ENCODE measurements around the gene ORM1. TPM values are rescaled to one million over a fixed set of nuclear protein-coding genes. Genes with fewer than 3 reads are reported as not detected.
"Not testable (repeated sequence)": the region's sequence is repeated elsewhere in the genome, so short reads cannot be mapped to it uniquely, and the experiment has no call there.

The ORM1 gene
- total and polyA plus RNA-seq, 7 experiments from 2014 or later: 0.29 TPM; not detected in 6

DNA sequence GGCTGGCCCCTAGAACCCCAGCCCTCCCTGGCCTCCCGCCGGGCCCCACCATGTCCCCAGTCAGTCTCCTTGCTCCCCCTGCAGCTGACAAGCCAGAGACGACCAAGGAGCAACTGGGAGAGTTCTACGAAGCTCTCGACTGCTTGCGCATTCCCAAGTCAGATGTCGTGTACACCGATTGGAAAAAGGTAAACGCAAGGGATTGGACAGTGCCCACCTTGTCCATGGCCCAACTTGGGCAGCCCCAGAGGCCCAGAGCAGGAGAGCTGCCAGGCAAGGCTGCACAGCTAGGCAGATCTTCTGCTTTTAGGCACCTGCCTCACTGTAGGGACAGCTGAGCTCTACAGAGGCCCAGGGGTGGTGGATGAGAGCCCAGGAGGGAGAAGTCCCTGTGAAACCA lies 2.1 kb downstream of the ORM1 start:
- H3K27ac ChIP-seq (ENCODE audit: low read depth, low read length); intact Hi-C loops (cut with micrococcal nuclease); H3K4me1 Mint-ChIP-seq; H3K4me3 ChIP-seq (ENCODE audit: low read length); H3K4me1 ChIP-seq (ENCODE audit: control insufficient read depth in 2 of 2, insufficient read depth in 2 of 2, low read length in 2 of 2); H3K36me3 Mint-ChIP-seq; DNase-seq; H3K27ac Mint-ChIP-seq; H3K27me3 Mint-ChIP-seq; H3K9me3 ChIP-seq (ENCODE audit: control insufficient read depth in 2 of 3, low read length in 3 of 3); H3K9me3 Mint-ChIP-seq; H3K4me3 Mint-ChIP-seq; POLR2A ChIA-PET; H3K36me3 ChIP-seq (ENCODE audit: control insufficient read depth in 2 of 3, insufficient read depth in 3 of 3, low read length in 3 of 3); H3K27me3 ChIP-seq (ENCODE audit: control insufficient read depth in 2 of 2, insufficient read depth in 2 of 2, low read length in 2 of 2): not testable (repeated sequence)
- ATAC-seq: peak; percentile 17
- CTCF ChIA-PET: interaction anchor here (1.7 kb wide), 1 partner anchor 329 kb away, joined by 3 read pairs; no protein-coding TSS in a partner anchor

- CTCF ChIA-PET: interaction anchor here (1.7 kb wide), 1 partner anchor 328 kb away, joined by 3 read pairs; no protein-coding TSS in a partner anchor
- H3K4me1 Mint-ChIP-seq; H3K9me3 ChIP-seq (ENCODE audit: control insufficient read depth in 2 of 3, low read length in 3 of 3); H3K27ac ChIP-seq (ENCODE audit: low read depth, low read length); H3K9me3 Mint-ChIP-seq; H3K27ac Mint-ChIP-seq; H3K36me3 Mint-ChIP-seq; intact Hi-C loops (cut with micrococcal nuclease); POLR2A ChIA-PET; H3K36me3 ChIP-seq (ENCODE audit: control insufficient read depth in 2 of 3, insufficient read depth in 3 of 3, low read length in 3 of 3); ATAC-seq; H3K4me3 ChIP-seq (ENCODE audit: low read length); H3K27me3 Mint-ChIP-seq; H3K27me3 ChIP-seq (ENCODE audit: control insufficient read depth in 2 of 2, insufficient read depth in 2 of 2, low read length in 2 of 2); H3K4me3 Mint-ChIP-seq; DNase-seq; H3K4me1 ChIP-seq (ENCODE audit: control insufficient read depth in 2 of 2, insufficient read depth in 2 of 2, low read length in 2 of 2): not testable (repeated sequence)
Observed at GRCh38 chr9:114325684-114326254, 2.9 kb downstream of the ORM1 start.

DNA sequence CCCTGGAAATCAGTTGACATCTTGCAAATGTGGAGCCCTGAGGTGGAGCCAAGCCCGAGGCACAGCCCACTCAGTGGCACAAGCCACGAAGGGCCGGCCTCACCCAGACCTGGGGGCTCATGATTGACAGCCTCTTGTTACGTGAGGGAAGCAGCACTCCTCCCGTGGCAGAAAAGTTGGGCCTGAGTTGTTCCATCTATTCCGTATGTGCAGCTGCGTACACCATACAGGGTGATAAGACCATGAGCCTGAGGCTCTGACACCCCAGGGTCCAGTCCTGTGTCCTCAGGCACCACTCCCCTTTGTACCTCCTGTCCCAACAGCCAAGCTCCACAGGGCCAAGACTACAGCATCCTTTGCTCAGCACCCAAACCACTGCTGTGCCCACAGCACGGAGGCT lies 4.9 kb downstream of the ORM1 start:
- Histone ChIP-seq H3K27me3 (ENCODE audit: control insufficient read depth in 2 of 2, insufficient read depth in 2 of 2, low read length in 2 of 2) (no peaks in the 10 kb centered on the region), H3K27ac (ENCODE audit: low read depth, low read length) (no peak overlapping the region), H3K9me3 (ENCODE audit: control insufficient read depth in 2 of 3, low read length in 3 of 3) (no peaks in the 10 kb centered on the region), H3K4me3 (ENCODE audit: low read length) (no peak overlapping the region), H3K4me1 (ENCODE audit: control insufficient read depth in 2 of 2, insufficient read depth in 2 of 2, low read length in 2 of 2) (peaks cover 0 to 4% of the 10 kb centered on the region in 2 donors), H3K36me3 (ENCODE audit: control insufficient read depth in 2 of 3, insufficient read depth in 3 of 3, low read length in 3 of 3) (no peaks in the 10 kb centered on the region)
- POLR2A ChIA-PET: no interaction called here
- peaks cover 0 to 22% (median 9%) of the 10 kb centered on the region in 7 donors for H3K4me1 Mint-ChIP-seq
- no peak for DNase-seq
- H3K27me3 Mint-ChIP-seq: no peaks in the 10 kb centered on the region
- H3K4me3 Mint-ChIP-seq: no peak overlapping the region
- CTCF ChIA-PET: no interaction called here
- intact Hi-C loops (cut with micrococcal nuclease): loop anchor here in 1 of 2 donors (1.0 kb wide), 1 partner anchor 8 kb away; no protein-coding TSS in a partner anchor
- no peak for ATAC-seq
- H3K27ac Mint-ChIP-seq: no peak overlapping the region
- no peaks in the 10 kb centered on the region for H3K36me3 Mint-ChIP-seq
- H3K9me3 Mint-ChIP-seq: peaks cover 0 to 7% (median 0%) of the 10 kb centered on the region in 11 donors

DNA sequence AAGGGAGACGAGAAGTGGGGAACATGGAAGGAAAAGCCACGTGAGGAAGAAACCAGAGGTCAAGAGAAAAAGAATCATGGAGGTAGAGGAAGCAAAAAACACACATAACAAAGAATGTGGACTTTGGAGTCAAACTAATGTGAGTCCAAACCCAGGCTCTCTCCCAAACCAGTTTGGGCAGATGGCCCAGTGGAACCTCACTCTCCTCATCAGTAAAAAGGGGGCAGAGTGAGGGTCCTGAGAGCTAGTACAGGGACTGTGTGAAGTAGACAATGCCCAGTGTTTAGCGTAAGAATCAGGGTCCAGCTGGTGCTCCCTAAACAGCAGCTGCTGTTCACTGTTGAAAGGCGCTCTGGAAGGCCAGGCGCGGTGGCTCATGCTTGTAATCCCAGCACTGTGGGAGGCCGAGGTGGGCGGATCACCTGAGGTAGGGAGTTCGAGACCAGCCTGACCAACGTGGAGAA lies 5.5 kb downstream of the ORM1 start:
- H3K27me3 ChIP-seq (ENCODE audit: control insufficient read depth in 2 of 2, insufficient read depth in 2 of 2, low read length in 2 of 2); H3K4me1 ChIP-seq (ENCODE audit: control insufficient read depth in 2 of 2, insufficient read depth in 2 of 2, low read length in 2 of 2); H3K4me3 ChIP-seq (ENCODE audit: low read length); POLR2A ChIA-PET; ATAC-seq; H3K36me3 Mint-ChIP-seq; H3K9me3 ChIP-seq (ENCODE audit: control insufficient read depth in 2 of 3, low read length in 3 of 3); DNase-seq; H3K4me3 Mint-ChIP-seq; H3K27ac ChIP-seq (ENCODE audit: low read depth, low read length); intact Hi-C loops (cut with micrococcal nuclease); H3K9me3 Mint-ChIP-seq; CTCF ChIA-PET; H3K36me3 ChIP-seq (ENCODE audit: control insufficient read depth in 2 of 3, insufficient read depth in 3 of 3, low read length in 3 of 3); H3K27ac Mint-ChIP-seq; H3K27me3 Mint-ChIP-seq: not testable (repeated sequence)
- peaks cover 0 to 22% (median 9%) of the 10 kb centered on the region in 7 donors for H3K4me1 Mint-ChIP-seq

- H3K9me3 Mint-ChIP-seq, POLR2A ChIA-PET: not testable (repeated sequence)
Observed at GRCh38 chr9:114328937-114329624, 6.2 kb downstream of the ORM1 start.

DNA sequence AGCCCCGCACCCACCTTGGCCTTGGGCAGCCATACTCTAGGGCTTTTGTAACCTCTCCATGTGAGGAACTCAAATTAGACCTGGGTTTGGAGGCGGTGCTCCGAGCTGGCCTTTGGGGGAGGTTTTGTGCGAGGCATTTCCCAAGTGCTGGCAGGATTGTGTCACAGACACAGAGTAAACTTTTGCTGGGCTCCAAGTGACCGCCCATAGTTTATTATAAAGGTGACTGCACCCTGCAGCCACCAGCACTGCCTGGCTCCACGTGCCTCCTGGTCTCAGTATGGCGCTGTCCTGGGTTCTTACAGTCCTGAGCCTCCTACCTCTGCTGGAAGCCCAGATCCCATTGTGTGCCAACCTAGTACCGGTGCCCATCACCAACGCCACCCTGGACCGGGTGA lies 6.7 kb downstream of the ORM1 start, which contains the start of gene ORM2:
Gene ORM2, plus strand, starts transcription at position 245 of the 398 bp plus-strand sequence. Its CDS starts 36 bp downstream, at position 281.
- H3K36me3 Mint-ChIP-seq; CTCF ChIA-PET; H3K27me3 ChIP-seq (ENCODE audit: control insufficient read depth in 2 of 2, insufficient read depth in 2 of 2, low read length in 2 of 2); H3K9me3 Mint-ChIP-seq; ATAC-seq; H3K4me1 ChIP-seq (ENCODE audit: control insufficient read depth in 2 of 2, insufficient read depth in 2 of 2, low read length in 2 of 2); H3K9me3 ChIP-seq (ENCODE audit: control insufficient read depth in 2 of 3, low read length in 3 of 3); POLR2A ChIA-PET; H3K27me3 Mint-ChIP-seq; H3K36me3 ChIP-seq (ENCODE audit: control insufficient read depth in 2 of 3, insufficient read depth in 3 of 3, low read length in 3 of 3); H3K4me3 ChIP-seq (ENCODE audit: low read length); DNase-seq: not testable (repeated sequence)
- peak within 1 kb of the TSS; percentile 45 for H3K27ac ChIP-seq (ENCODE audit: low read depth, low read length)
- intact Hi-C loops (cut with micrococcal nuclease): loop anchor here in 1 of 2 donors (10.0 kb wide), 1 partner anchor 325 kb away; the partner anchor contains the start of gene TEX53
- Mint-ChIP-seq H3K4me3 (peak within 1 kb of the TSS in 1 of 10 donors; percentile 63), H3K4me1 (peaks cover 0 to 22% (median 9%) of the 10 kb centered on the region in 7 donors), H3K27ac (peak within 1 kb of the TSS; percentile 38 to 88 (median 79))

More at GRCh38 chr9:114328937-114329624, 6.2 kb downstream of the ORM1 start:
- H3K4me1 ChIP-seq (ENCODE audit: control insufficient read depth in 2 of 2, insufficient read depth in 2 of 2, low read length in 2 of 2); CTCF ChIA-PET; H3K27me3 Mint-ChIP-seq; ATAC-seq; H3K27ac ChIP-seq (ENCODE audit: low read depth, low read length); H3K27ac Mint-ChIP-seq; intact Hi-C loops (cut with micrococcal nuclease); H3K36me3 ChIP-seq (ENCODE audit: control insufficient read depth in 2 of 3, insufficient read depth in 3 of 3, low read length in 3 of 3); H3K4me3 ChIP-seq (ENCODE audit: low read length); H3K36me3 Mint-ChIP-seq; H3K27me3 ChIP-seq (ENCODE audit: control insufficient read depth in 2 of 2, insufficient read depth in 2 of 2, low read length in 2 of 2); H3K9me3 ChIP-seq (ENCODE audit: control insufficient read depth in 2 of 3, low read length in 3 of 3); H3K4me3 Mint-ChIP-seq; DNase-seq: not testable (repeated sequence)
- H3K4me1 Mint-ChIP-seq: peaks cover 0 to 22% (median 9%) of the 10 kb centered on the region in 7 donors
